HepG2 (cell line): Measurements from ENCODE around the gene TMEM253. TPM values are rescaled to one million over a fixed set of nuclear protein-coding genes. Genes with fewer than 3 reads are reported as not detected.

Source experiments
- BHLHE40 ChIP-seq: IDR thresholded peaks from 2 replicates; pipeline ENCODE4 v1.6.1; 2011; ENCODE audit warnings: low read length, improper control_type of control experiment
- CEBPZ ChIP-seq: IDR thresholded peaks from 2 replicates; pipeline ENCODE4 v1.6.1; 2012; ENCODE audit warnings: low read length, improper control_type of control experiment
- FOSL2 ChIP-seq: sonication (generic); formaldehyde crosslinking; IDR thresholded peaks from 2 replicates; pipeline ENCODE4 v1.4.0; 2020; ENCODE audit warnings: missing genetic modification reagents
- HNRNPLL ChIP-seq: fragments of 200-400 bp; formaldehyde crosslinking; IDR thresholded peaks from 2 replicates; pipeline ENCODE4 v1.6.1; 2017; ENCODE audit warnings: mild to moderate bottlenecking, low read depth, low read length; ENCODE audit not compliant: poor library complexity, severe bottlenecking
- KDM1A ChIP-seq: IDR thresholded peaks from 2 replicates; pipeline ENCODE4 v1.6.1; 2016; ENCODE audit warnings: missing compliant biosample characterization
- NRL ChIP-seq: sonication (generic); formaldehyde crosslinking; IDR thresholded peaks from 2 replicates; pipeline ENCODE4 v1.5.0; 2020; ENCODE audit warnings: missing genetic modification reagents, mild to moderate bottlenecking, moderate library complexity, borderline replicate concordance
- RXRA ChIP-seq: sonication (generic); formaldehyde crosslinking; IDR thresholded peaks from 2 replicates; pipeline ENCODE4 v1.5.1; 2020; ENCODE audit warnings: missing genetic modification reagents
- TEAD2 ChIP-seq: sonication (generic); formaldehyde crosslinking; IDR thresholded peaks from 2 replicates; pipeline ENCODE4 v1.9.0; 2021; ENCODE audit warnings: missing genetic modification reagents
- ZBTB40 ChIP-seq, 2 experiments: fragments of 450-650 bp in 1 of 2; sonication (generic) in 1 of 2; formaldehyde crosslinking in 1 of 2; IDR thresholded peaks; 2 replicates each; pipeline versions ENCODE4 v1.6.1 to v1.8.0; 2016 to 2022; ENCODE audit warnings: antibody characterized with exemption in 1 of 2, mild to moderate bottlenecking in 1 of 2, missing genetic modification reagents in 1 of 2
- ZNF224 ChIP-seq: sonication (generic); formaldehyde crosslinking; IDR thresholded peaks from 2 replicates; pipeline ENCODE4 v1.5.0; 2020; ENCODE audit warnings: mild to moderate bottlenecking, missing genetic modification reagents
- ZNF713 ChIP-seq: sonication (generic); formaldehyde crosslinking; IDR thresholded peaks from 2 replicates; pipeline ENCODE4 v1.4.0; 2020; ENCODE audit warnings: mild to moderate bottlenecking, missing genetic modification reagents
- polyA plus RNA-seq, 8 experiments: library from polyadenylated mRNA; depleted of rRNA in 3 of 8; stranded (reverse) in 7 of 8; unstranded in 1 of 8; fragments of >200 nt; fragmentation: Illumina TruSeq in 4 of 8; extraction: Trizol in 4 of 8; gene quantifications; 2 replicates each; pipeline versions ENCODE4 v1.2.1 to v1.2.3, GENCODE V29; 2011 to 2016; ENCODE audit warnings: low read depth in 4 of 8, missing spikeins in 1 of 8, mixed read lengths in 1 of 8; ENCODE audit not compliant: insufficient read depth in 1 of 8
- total RNA-seq, 5 experiments: library from RNA; depleted of rRNA; stranded (reverse); fragments of >200 nt; fragmentation: Illumina TruSeq; extraction: Trizol; gene quantifications; 2 replicates each; pipeline ENCODE4 v1.2.3, GENCODE V29; 2016; ENCODE audit warnings: low read depth in 1 of 5

Gene TMEM253
- total and polyA plus RNA-seq, 2 of the 13 experiments (the other 11 are each of a cell fraction or from before 2014, with no cell fraction given) = 0.29 to 0.45 TPM

GRCh38 chr14:21055432-21056117, 45.3 kb upstream of the TMEM253 start (continued):
- TF ChIP-seq CEBPZ (no peak), FOSL2 (CRISPR knock-in tag) (peak; percentile 64), BHLHE40 (no peak), ZNF713 (CRISPR knock-in tag) (no peak), ZBTB40 (IDR thresholded peaks at IDR 0.05) (no peak), ZBTB40 (CRISPR knock-in tag; IDR thresholded peaks at IDR 0.05) (no peak; the same call in 1 of the 2 replicates), HNRNPLL (no peak), TEAD2 (no peak), ZNF224 (CRISPR knock-in tag) (no peak), RXRA (peak; percentile 58; the same call in 1 of the 2 replicates), KDM1A (no peak; the same call in 1 of the 2 replicates), NRL (CRISPR knock-in tag) (no peak)
